GM12875 (cell line): ENCODE measurements around the gene ATOH8.

Experiments used
- H3K4me3 ChIP-seq: one replicate; pipeline ENCODE4 v1.5.1; 2011; ENCODE audit warnings: low read depth, low read length, control low read depth
- TF ChIP-seq, protein P1 (sequence below): IDR thresholded peaks from 2 replicates; pipeline ENCODE4 v1.5.1; 2011; ENCODE audit warnings: low read depth, mild to moderate bottlenecking, control low read depth, inconsistent platforms, low read length, moderate library complexity, borderline replicate concordance; ENCODE audit not compliant: insufficient read depth

Gene ATOH8

DNA sequence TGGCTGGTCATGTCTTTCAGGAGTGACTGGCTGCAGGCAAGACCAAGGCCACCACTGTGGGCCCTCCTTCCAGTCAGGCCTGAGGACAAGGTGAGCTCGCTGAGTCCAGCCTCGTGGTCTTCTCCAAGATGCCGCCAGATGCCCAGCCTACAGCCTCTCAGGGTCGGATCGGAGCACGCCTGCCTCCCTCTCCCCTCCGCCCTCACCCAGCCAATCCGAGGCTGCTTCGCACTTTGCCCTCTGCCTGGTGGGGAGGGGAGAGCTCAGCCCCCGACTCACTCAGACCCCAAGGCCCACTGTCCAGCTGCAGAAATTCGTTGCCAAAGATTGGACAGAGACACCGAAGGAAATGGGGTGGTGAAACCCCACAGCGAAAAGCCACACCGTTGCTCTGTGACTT lies 33.1 kb downstream of the ATOH8 start:
- TF ChIP-seq, protein P1, sequence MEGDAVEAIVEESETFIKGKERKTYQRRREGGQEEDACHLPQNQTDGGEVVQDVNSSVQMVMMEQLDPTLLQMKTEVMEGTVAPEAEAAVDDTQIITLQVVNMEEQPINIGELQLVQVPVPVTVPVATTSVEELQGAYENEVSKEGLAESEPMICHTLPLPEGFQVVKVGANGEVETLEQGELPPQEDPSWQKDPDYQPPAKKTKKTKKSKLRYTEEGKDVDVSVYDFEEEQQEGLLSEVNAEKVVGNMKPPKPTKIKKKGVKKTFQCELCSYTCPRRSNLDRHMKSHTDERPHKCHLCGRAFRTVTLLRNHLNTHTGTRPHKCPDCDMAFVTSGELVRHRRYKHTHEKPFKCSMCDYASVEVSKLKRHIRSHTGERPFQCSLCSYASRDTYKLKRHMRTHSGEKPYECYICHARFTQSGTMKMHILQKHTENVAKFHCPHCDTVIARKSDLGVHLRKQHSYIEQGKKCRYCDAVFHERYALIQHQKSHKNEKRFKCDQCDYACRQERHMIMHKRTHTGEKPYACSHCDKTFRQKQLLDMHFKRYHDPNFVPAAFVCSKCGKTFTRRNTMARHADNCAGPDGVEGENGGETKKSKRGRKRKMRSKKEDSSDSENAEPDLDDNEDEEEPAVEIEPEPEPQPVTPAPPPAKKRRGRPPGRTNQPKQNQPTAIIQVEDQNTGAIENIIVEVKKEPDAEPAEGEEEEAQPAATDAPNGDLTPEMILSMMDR: no peak
- H3K4me3 ChIP-seq: no peak overlapping the region

DNA sequence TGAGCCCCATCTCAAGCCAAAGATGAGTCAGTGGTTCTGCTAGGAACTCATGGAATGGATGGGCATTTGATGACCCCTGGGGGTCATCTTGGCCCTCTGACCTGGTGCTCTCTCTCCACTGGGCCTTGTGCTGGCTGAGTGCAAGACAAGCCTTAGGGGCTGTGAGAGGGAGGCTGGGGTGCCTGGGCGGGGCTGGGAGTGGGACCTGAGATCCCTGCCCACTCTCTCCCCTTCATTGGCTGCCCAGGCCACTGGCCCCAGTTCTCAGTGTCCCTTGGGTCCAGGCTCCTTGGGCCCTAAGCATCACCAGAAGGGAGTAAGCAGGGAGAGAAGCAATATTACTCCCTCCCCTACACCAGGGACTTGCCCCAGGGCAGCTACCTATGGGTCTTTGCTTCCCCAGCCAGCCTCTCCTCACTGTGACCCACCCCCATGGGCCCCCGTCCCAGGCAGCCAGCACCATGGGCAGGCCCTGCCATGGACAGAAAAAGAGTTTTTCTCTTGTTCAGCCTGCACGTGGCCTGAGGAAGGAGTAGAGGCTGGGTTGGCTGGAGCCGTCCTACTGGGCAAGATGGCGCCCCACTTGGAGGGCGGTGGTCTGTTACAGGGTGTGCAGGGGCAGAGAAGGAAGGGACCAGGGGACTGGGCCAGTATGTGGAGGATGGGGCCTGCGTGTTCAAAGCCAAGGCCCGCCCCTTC lies 33.6 kb downstream of the ATOH8 start:
- H3K4me3 ChIP-seq: no peak overlapping the region
- TF ChIP-seq, protein P1: no peak

DNA sequence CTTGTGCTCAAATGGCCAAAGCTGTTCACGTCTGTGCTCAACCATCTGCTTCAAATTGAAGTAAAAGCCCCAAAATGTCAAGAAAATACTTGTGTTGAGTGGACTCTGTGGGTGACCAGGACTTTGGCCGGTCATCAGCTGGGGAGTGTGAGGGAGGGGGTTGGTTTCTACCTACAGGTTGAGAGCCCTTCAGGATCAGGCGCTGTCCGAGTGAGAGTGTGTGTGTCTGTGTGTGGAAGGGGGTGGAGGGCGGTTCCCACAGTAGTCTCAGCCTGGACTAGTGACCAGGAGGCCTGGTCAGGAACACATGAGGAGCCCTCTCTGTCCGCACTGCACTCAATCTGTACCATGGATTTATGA lies 34.2 kb downstream of the ATOH8 start:
- TF ChIP-seq, protein P1: no peak
- no peak overlapping the region for H3K4me3 ChIP-seq

DNA sequence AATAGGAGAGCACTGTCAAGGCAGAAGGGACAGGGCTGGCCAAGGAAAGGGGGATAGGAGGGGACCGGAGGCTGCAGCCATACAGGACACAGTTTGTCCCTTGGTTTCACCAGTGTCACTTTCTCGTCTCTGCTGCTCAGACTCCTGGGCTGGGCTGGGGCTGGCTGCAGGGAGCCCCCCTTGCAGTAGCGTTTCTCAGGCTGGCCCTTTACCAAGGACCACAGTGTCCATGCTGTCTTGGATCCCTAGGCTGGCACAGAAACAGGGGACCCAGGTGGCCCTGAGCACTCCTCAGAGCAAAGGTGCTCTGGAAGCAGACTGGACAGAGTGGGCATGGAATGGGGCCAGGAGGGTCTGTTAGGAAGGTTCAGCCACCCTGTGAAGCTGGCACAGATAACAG lies 34.8 kb downstream of the ATOH8 start:
- no peak overlapping the region for H3K4me3 ChIP-seq
- TF ChIP-seq, protein P1: no peak

DNA sequence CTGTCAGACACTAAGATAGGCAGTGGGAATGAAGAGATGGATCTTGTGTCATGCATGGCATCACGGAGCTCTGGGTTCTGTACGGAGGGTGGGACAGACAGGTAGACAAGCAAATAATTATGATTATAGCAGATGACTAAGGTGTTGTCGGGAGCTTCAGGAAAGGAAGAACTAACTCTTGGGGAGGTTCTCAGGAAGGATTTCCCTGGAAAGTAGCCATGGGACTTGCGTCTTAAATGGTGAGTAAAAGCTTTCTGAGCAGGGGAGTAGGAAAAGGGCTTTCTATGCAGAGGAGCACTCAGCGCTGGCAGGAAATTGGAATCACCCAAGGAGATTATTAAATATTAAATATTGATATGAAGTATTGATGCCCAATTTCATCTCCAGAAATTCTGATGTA lies 35.5 kb downstream of the ATOH8 start:
- TF ChIP-seq, protein P1: no peak
- H3K4me3 ChIP-seq: no peak overlapping the region

DNA sequence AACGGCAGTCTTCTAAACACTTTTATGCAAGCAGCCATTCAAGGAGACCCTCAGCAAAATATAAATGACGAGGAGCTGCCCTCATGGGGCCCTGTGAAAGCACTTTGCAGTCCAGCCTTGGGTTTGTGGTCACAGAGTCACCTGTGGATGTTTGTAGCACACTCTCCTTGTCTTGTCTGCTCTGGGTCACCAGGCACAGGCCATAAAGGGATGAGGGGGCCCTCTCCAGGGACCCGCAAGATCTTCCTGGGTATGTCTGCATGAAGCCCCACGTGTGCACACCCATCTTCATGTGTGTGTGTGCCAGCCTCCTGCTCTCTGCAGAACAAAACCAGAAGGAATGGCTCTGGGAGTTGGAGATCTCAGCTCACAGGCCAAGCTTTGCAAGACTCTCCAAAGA lies 36.2 kb downstream of the ATOH8 start:
- no peak overlapping the region for H3K4me3 ChIP-seq
- TF ChIP-seq, protein P1: no peak

DNA sequence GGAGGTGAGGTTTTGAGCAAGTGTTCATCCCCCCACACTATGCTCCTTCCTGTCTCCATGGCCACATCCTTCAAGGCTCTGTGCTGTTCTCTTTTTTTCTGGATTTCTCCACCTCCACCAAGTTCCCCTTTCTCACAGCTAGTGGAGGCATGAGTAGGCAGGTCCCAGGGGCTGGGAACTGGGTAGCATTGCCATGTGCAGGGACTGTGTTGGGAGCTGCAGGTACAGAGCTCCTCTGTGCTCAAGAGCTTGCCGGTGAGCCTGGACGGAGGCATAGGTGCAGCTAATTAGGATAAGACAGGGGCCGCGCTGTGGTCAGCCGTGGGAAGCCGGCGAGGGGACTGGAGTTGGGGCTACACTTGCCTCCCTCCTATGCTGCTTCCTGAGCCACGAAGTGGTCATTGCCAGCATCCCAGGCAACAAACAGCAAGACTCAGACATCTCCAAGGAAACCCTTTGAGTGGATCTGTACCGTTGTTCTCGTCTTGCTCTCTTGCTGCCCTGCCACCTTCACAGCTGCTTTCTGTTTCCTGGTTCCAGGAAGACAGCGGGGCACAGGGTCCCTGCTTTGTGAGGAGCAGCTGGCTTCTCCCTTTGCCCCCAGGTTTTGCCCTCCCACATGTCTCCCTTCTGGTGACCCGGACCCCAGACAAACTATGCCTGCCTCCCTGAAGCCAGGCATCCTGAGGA lies 36.9 kb downstream of the ATOH8 start:
- no peak overlapping the region for H3K4me3 ChIP-seq
- TF ChIP-seq, protein P1: no peak
